ENCODE results near the gene HIVEP2.
A peak's percentile ranks its signal among the peaks of the same experiment; 100 is the strongest.

Gene HIVEP2

GRCh38 chr6:142933701-142934100 lies 11.3 kb downstream of the HIVEP2 start:
- Histone ChIP-seq H3K27ac (ENCODE audit: low read depth, low read length) (no peak overlapping the region), H3K4me3 (ENCODE audit: low read depth in 1 of 2, low read length in 2 of 2) (no peak overlapping the region), H3K27me3 (ENCODE audit: control insufficient read depth in 1 of 2, insufficient read depth in 2 of 2, low read length in 2 of 2) (no peaks in the 10 kb centered on the region), H3K9ac (ENCODE audit: low read length) (no peak overlapping the region), H3K9me3 (ENCODE audit: low read length) (no peaks in the 10 kb centered on the region), H3K4me1 (ENCODE audit: insufficient read depth, low read length) (peaks cover 11% of the 10 kb centered on the region), H3K36me3 (ENCODE audit: insufficient read depth, low read length) (no peaks in the 10 kb centered on the region)

- peaks cover 15% of the 10 kb centered on the region for H3K4me1 ChIP-seq (ENCODE audit: insufficient read depth, low read length)
- no peak overlapping the region for H3K27ac ChIP-seq (ENCODE audit: low read depth, low read length)
- H3K27me3 ChIP-seq (ENCODE audit: control insufficient read depth in 1 of 2, insufficient read depth in 2 of 2, low read length in 2 of 2): no peaks in the 10 kb centered on the region
- H3K9me3 ChIP-seq (ENCODE audit: low read length): no peaks in the 10 kb centered on the region
- H3K9ac ChIP-seq (ENCODE audit: low read length): no peak overlapping the region
- no peak overlapping the region for H3K4me3 ChIP-seq (ENCODE audit: low read depth in 1 of 2, low read length in 2 of 2)
- H3K36me3 ChIP-seq (ENCODE audit: insufficient read depth, low read length): no peaks in the 10 kb centered on the region
Observed at GRCh38 chr6:142932889-142933288, 12.1 kb downstream of the HIVEP2 start.

GRCh38 chr6:142929751-142930358 lies 15.1 kb downstream of the HIVEP2 start:
- no peaks in the 10 kb centered on the region for H3K27me3 ChIP-seq (ENCODE audit: control insufficient read depth in 1 of 2, insufficient read depth in 2 of 2, low read length in 2 of 2)
- H3K4me3 ChIP-seq (ENCODE audit: low read depth in 1 of 2, low read length in 2 of 2): no peak overlapping the region
- peaks cover 21% of the 10 kb centered on the region for H3K4me1 ChIP-seq (ENCODE audit: insufficient read depth, low read length)
- H3K36me3 ChIP-seq (ENCODE audit: insufficient read depth, low read length): no peaks in the 10 kb centered on the region
- no peaks in the 10 kb centered on the region for H3K9me3 ChIP-seq (ENCODE audit: low read length)
- H3K27ac ChIP-seq (ENCODE audit: low read depth, low read length): no peak overlapping the region
- no peak overlapping the region for H3K9ac ChIP-seq (ENCODE audit: low read length)

- Histone ChIP-seq H3K27ac (ENCODE audit: low read depth, low read length) (no peak overlapping the region), H3K4me3 (ENCODE audit: low read depth in 1 of 2, low read length in 2 of 2) (peak overlapping the region in 1 of 2 donors; percentile 75), H3K4me1 (ENCODE audit: insufficient read depth, low read length) (peaks cover 13% of the 10 kb centered on the region), H3K27me3 (ENCODE audit: control insufficient read depth in 1 of 2, insufficient read depth in 2 of 2, low read length in 2 of 2) (no peaks in the 10 kb centered on the region), H3K36me3 (ENCODE audit: insufficient read depth, low read length) (no peaks in the 10 kb centered on the region), H3K9me3 (ENCODE audit: low read length) (no peaks in the 10 kb centered on the region), H3K9ac (ENCODE audit: low read length) (no peak overlapping the region)
Observed at GRCh38 chr6:142927904-142928303, 17.1 kb downstream of the HIVEP2 start.

DNA sequence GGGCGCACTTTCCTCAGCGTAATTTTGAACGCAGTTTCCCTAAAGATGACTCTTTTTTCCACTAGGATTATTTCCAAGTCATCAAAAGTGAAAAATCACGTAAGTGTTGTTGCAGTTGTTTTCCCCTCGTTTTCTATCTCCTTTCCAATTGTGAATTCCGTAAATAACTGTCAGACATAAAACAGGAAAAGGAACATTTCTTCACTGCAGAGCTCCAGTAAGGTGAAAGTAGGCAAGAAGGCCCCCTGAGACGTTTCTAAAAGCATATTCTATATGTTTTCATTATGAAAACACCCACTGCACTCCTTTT lies 17.8 kb downstream of the HIVEP2 start:
- peak overlapping the region; percentile 70 for H3K27ac ChIP-seq (ENCODE audit: low read depth, low read length)
- peak overlapping the region; percentile 72 for H3K9ac ChIP-seq (ENCODE audit: low read length)
- no peaks in the 10 kb centered on the region for H3K9me3 ChIP-seq (ENCODE audit: low read length)
- H3K4me3 ChIP-seq (ENCODE audit: low read depth in 1 of 2, low read length in 2 of 2): peak overlapping the region; percentile 75
- no peaks in the 10 kb centered on the region for H3K27me3 ChIP-seq (ENCODE audit: control insufficient read depth in 1 of 2, insufficient read depth in 2 of 2, low read length in 2 of 2)
- no peaks in the 10 kb centered on the region for H3K36me3 ChIP-seq (ENCODE audit: insufficient read depth, low read length)
- peaks cover 9% of the 10 kb centered on the region for H3K4me1 ChIP-seq (ENCODE audit: insufficient read depth, low read length)

GRCh38 chr6:142926494-142927270 lies 18.3 kb downstream of the HIVEP2 start:
- Histone ChIP-seq H3K27me3 (ENCODE audit: control insufficient read depth in 1 of 2, insufficient read depth in 2 of 2, low read length in 2 of 2) (no peaks in the 10 kb centered on the region), H3K4me1 (ENCODE audit: insufficient read depth, low read length) (peaks cover 9% of the 10 kb centered on the region), H3K36me3 (ENCODE audit: insufficient read depth, low read length) (no peaks in the 10 kb centered on the region), H3K27ac (ENCODE audit: low read depth, low read length) (peak overlapping the region; percentile 79), H3K9ac (ENCODE audit: low read length) (peak overlapping the region; percentile 72), H3K9me3 (ENCODE audit: low read length) (no peaks in the 10 kb centered on the region), H3K4me3 (ENCODE audit: low read depth in 1 of 2, low read length in 2 of 2) (peak overlapping the region; percentile 75)

- no peaks in the 10 kb centered on the region for H3K36me3 ChIP-seq (ENCODE audit: insufficient read depth, low read length)
- no peaks in the 10 kb centered on the region for H3K9me3 ChIP-seq (ENCODE audit: low read length)
- peak overlapping the region; percentile 55 for H3K9ac ChIP-seq (ENCODE audit: low read length)
- H3K27ac ChIP-seq (ENCODE audit: low read depth, low read length): peak overlapping the region; percentile 79
- peaks cover 9% of the 10 kb centered on the region for H3K4me1 ChIP-seq (ENCODE audit: insufficient read depth, low read length)
- H3K27me3 ChIP-seq (ENCODE audit: control insufficient read depth in 1 of 2, insufficient read depth in 2 of 2, low read length in 2 of 2): no peaks in the 10 kb centered on the region
- peak overlapping the region in 1 of 2 donors; percentile 75 for H3K4me3 ChIP-seq (ENCODE audit: low read depth in 1 of 2, low read length in 2 of 2)
Observed at GRCh38 chr6:142926177-142926493, 18.8 kb downstream of the HIVEP2 start.

DNA sequence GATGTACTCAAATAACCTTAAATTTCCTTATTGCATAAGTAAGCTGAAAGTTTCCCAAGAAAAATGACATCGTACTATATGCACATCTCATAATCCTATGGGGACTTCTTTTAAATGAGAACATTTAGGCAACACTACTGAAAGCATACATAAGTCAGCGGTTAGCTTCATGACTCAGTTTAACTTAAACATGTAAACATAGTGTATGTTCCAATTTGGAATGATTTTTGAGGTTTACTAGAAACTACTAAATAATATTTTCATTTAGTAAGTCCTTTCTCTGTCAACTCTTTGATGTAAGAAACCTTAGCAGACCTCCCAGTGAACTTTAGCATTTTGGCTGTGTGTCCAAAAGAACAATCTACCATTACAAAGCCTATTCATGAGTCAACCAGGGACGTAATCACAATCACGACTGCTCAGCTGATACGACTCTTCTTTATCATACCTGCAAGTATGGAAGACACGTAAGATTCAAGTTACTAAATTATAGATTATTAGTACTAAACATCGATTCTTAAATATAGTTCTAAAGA lies 19.3 kb downstream of the HIVEP2 start:
- Histone ChIP-seq H3K27ac (ENCODE audit: low read depth, low read length) (peak overlapping the region; percentile 79), H3K27me3 (ENCODE audit: control insufficient read depth in 1 of 2, insufficient read depth in 2 of 2, low read length in 2 of 2) (no peaks in the 10 kb centered on the region), H3K4me3 (ENCODE audit: low read depth in 1 of 2, low read length in 2 of 2) (no peak overlapping the region), H3K36me3 (ENCODE audit: insufficient read depth, low read length) (no peaks in the 10 kb centered on the region), H3K9ac (ENCODE audit: low read length) (no peak overlapping the region), H3K9me3 (ENCODE audit: low read length) (no peaks in the 10 kb centered on the region), H3K4me1 (ENCODE audit: insufficient read depth, low read length) (peaks cover 9% of the 10 kb centered on the region)

DNA sequence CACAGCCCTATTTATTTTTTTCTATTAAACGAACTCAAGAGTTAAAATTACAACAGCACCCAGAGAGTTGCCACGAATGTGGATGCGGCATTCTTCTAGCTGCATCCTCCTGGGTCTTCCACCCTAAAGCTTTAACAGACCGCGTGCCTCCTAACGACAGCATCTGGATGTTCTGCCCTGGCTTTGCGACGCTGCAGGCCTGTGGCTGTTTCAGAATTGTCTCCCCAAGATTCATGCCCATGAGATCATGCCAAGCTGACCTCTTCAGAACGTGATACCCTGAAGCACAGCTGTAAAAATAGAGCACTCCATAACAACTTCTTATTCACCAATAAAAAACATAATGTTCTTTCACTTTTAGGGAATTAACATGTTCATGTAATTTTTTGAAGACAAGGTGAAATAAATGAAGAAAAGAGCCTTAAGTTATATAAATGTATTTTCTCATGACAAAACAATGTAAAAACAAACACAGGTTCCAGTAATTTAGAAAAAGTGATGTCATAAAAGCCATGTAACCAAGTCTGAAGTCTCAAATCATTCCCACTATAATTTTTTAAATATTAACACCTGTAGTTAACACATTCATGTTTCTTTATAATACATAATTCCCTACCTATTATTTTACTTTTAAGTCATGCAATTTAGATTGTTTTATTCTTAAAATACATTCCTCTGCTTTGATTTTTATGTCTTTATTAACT lies 26.5 kb downstream of the HIVEP2 start:
- no peaks in the 10 kb centered on the region for H3K27me3 ChIP-seq (ENCODE audit: control insufficient read depth in 1 of 2, insufficient read depth in 2 of 2, low read length in 2 of 2)
- H3K9me3 ChIP-seq (ENCODE audit: low read length): no peaks in the 10 kb centered on the region
- peaks cover 7% of the 10 kb centered on the region for H3K4me1 ChIP-seq (ENCODE audit: insufficient read depth, low read length)
- H3K27ac ChIP-seq (ENCODE audit: low read depth, low read length): no peak overlapping the region
- H3K9ac ChIP-seq (ENCODE audit: low read length): no peak overlapping the region
- H3K4me3 ChIP-seq (ENCODE audit: low read depth in 1 of 2, low read length in 2 of 2): no peak overlapping the region
- no peaks in the 10 kb centered on the region for H3K36me3 ChIP-seq (ENCODE audit: insufficient read depth, low read length)

- Histone ChIP-seq H3K9me3 (ENCODE audit: low read length) (no peaks in the 10 kb centered on the region), H3K27ac (ENCODE audit: low read depth, low read length) (no peak overlapping the region), H3K9ac (ENCODE audit: low read length) (no peak overlapping the region), H3K4me1 (ENCODE audit: insufficient read depth, low read length) (peaks cover 7% of the 10 kb centered on the region), H3K4me3 (ENCODE audit: low read depth in 1 of 2, low read length in 2 of 2) (no peak overlapping the region), H3K36me3 (ENCODE audit: insufficient read depth, low read length) (no peaks in the 10 kb centered on the region), H3K27me3 (ENCODE audit: control insufficient read depth in 1 of 2, insufficient read depth in 2 of 2, low read length in 2 of 2) (no peaks in the 10 kb centered on the region)
Observed at GRCh38 chr6:142916881-142917280, 28.1 kb downstream of the HIVEP2 start.

DNA sequence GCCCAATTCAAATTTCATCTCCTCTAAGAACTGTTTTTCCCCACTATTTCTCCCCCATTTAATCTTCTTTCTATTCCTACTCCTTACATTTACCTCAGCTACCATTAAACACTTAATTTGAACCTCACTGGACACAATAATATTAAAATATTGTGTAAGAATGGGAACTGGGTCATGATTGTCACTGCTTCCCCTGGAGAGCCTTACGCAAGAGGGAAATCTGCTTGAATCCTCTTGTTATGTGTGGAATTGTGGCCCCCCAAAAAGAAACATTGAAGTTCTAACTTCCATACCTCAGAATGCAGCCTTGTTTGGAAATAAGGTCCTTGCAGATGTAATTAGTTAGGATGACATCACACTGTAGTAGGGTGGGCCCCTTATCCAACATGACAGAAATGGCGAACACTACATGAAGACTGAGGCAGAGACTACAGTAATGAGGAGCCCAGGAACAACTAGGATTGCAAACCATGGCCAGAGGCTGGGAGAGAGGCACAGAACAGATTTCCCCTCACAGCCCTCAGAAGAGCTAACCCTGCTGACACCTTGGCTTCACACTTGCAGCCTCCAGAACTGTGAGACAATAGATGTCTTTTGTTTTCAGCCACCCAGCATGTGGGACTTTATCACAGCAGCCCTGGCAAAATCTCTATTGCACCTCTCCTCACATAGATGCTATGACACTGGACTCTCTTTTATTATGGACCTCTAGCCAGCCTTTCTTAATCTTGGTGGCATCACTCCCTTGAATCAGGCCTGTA lies 29.9 kb downstream of the HIVEP2 start:
- no peak overlapping the region for H3K4me3 ChIP-seq (ENCODE audit: low read depth in 1 of 2, low read length in 2 of 2)
- H3K27ac ChIP-seq (ENCODE audit: low read depth, low read length): no peak overlapping the region
- H3K36me3 ChIP-seq (ENCODE audit: insufficient read depth, low read length): no peaks in the 10 kb centered on the region
- H3K4me1 ChIP-seq (ENCODE audit: insufficient read depth, low read length): peaks cover 7% of the 10 kb centered on the region
- no peaks in the 10 kb centered on the region for H3K9me3 ChIP-seq (ENCODE audit: low read length)
- no peaks in the 10 kb centered on the region for H3K27me3 ChIP-seq (ENCODE audit: control insufficient read depth in 1 of 2, insufficient read depth in 2 of 2, low read length in 2 of 2)
- no peak overlapping the region for H3K9ac ChIP-seq (ENCODE audit: low read length)

All from muscle layer of colon (tissue), 2 donors.